Kasumi-1 (cell line): ENCODE measurements around the gene UBE4A.

Experiments
- DNase-seq, 2 experiments: peaks; one replicate each; lab custom pipeline; 2025; lab: John Stamatoyannopoulos, UW

The UBE4A gene

GRCh38 chr11:118341815-118342489, 17.4 kb upstream of the UBE4A start:
- no peak for DNase-seq

DNA sequence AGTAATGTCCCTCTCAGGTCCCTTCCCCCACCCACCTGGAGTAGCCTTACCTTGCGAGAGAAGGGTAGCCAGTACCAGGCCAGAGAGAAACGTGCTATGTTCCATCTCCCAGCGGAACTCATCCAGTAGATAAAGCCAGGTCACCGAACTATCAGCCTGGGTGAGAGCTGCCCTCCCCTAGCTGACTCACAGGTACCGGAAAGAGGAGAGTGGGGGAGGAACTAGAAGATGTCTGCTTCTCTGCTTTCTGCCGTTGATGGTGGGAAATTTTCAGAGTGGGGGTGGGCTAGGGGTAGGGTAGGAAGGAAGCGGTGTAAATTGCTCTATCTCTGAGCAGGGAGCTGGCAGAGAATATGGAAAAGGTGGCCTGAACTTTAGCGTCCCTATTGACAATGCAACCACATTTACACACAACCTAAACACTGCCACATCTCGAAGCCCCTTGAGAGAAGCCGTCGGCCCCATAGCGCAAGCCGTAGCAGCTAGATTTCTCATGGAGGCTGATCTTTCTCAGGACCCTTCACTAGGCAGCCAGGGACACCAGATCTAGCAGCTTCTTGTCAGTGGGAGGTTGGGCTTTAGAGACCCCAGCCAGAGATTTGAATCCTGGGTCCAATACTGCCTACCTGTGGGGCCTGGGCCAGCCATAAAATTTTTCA, 16.8 kb upstream of the UBE4A start, which contains the start of gene CD3D:
TSS of gene CD3D (minus strand) at position 203 of the 659 bp plus-strand sequence. CDS start at position 105, 98 bp downstream.
- DNase-seq, result no peak

DNA sequence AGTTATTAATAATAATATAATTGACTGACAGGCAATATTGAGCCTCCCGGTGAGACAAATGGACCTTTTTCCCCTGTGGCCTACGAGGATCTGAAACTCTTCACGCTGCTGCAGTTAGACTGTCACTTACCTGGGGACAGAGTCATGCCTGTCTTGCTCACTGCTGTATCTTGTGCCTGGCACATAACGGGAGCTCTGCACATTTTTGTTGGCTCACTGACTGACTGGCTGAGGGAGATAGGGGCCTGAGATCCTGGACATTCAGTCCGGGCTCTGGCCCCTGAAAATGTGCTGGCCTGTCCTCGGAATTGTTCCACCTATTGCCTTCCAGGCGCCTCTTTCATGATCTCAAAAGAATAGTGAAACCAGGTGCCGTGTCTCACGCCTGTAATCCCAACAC, 16.2 kb upstream of the UBE4A start:
- DNase-seq, result no peak

- DNase-seq, result no peak
Measured at GRCh38 chr11:118343981-118344515, 15.4 kb upstream of the UBE4A start, which contains the start of gene CD3G. CD3G (plus strand) TSS chr11:118344344; CDS start chr11:118344424, 80 bp downstream.

- DNase-seq, result no peak
Measured at GRCh38 chr11:118349475-118349874, 9.9 kb upstream of the UBE4A start.

- DNase-seq, result peak; percentile 30 to 47
Measured at GRCh38 chr11:118353084-118353710, 6.2 kb upstream of the UBE4A start.

DNA sequence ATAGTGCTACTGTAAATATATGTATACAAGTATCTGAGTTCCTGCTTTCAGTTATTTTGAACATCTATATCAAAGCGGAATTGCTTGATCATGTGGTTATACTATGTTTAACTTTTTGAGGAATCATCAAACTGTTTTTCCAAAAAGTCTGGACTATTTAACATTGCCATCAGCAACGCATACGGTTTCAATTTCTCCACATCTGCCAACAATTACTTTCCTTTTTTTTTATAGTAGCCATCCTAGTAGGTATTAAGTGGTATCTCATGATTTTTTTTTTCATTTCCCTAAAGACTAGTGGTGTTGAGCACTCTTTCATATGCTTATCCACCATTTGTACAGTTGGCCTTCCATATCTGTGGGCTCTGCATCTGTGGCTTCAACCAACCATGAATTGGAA, 1.3 kb upstream of the UBE4A start:
- no peak for DNase-seq

- no peak for DNase-seq
Measured at GRCh38 chr11:118364956-118365615, 5.7 kb downstream of the UBE4A start.

DNA sequence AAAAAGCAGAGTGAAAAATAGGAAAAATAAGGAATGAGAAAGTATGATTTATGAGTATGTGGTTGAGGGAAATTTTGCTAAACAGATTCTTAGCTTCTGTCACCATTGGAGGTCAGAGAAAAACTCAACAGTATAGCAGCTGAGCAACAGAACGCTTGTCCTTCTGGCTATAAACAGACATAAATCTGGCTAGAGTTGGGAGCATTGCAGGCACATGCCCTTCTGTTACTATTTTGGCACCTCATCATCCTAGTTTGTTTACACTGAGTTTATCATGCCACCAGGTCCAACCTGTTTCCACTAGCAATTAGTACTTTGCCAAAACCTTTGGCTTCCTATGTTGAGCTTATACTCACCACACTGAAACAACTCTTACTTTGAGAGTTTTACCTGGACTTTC, 6.9 kb downstream of the UBE4A start:
- no peak for DNase-seq

GRCh38 chr11:118370774-118371173, 11.4 kb downstream of the UBE4A start:
- DNase-seq, result no peak

GRCh38 chr11:118373263-118373662, 13.9 kb downstream of the UBE4A start:
- DNase-seq, result no peak

DNA sequence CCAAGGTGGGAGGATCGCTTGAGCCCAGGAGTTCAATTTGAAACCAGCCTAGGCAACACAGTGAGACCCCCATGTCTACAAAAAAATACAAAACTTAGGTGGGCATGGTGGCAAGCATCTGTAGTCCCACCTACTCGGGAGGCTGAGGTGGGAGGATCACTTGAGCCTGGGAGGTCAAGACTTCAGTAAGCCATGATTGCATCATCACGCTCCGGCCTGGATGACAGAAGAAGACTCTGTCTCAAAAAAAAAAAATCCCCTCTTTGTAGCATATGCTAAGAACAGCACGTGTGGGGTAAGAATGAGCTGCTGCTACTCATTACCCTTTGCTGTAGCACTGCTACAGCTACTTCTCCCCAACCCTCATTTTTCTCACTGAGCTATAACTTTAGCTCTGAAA, 14.5 kb downstream of the UBE4A start:
- DNase-seq, result no peak

- no peak for DNase-seq
Measured at GRCh38 chr11:118374729-118375128, 15.3 kb downstream of the UBE4A start.

GRCh38 chr11:118375978-118376377, 16.6 kb downstream of the UBE4A start:
- no peak for DNase-seq

DNA sequence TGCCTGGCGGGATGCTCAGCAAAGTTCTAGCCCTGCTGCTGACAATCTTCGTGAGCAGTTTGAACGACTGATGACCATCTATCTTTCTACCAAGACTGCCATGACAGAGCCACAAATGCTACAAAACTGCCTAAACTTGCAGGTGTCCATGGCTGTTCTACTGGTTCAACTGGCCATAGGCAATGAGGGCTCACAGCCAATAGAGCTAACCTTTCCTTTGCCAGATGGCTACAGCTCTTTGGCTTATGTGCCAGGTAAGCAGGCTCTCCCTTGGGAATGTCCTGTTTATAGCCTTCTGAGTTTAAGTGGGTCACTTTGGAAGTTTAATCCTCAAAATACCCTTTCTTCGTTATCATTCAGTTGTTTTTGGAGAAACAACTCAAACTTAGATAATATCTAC, 20.1 kb downstream of the UBE4A start:
- no peak for DNase-seq

DNA sequence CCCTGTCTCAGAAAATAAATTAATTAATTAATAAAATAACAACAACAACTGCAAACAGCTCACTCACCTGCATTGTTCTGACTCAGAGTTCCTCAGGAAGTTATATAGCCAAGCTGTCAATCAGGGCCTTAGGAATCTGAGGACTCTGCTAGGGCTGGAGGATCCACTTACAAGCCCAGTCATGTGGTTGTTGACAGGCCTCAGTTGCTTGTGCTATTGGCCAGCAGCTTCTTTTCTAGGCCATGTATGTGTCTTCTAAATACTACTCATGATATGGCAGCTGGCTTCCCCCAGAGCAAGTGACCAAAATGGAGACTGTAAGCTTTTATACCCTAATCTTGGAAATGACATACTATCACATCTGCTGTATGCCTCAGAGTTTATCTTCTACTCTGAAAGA, 21.2 kb downstream of the UBE4A start:
- no peak for DNase-seq

DNA sequence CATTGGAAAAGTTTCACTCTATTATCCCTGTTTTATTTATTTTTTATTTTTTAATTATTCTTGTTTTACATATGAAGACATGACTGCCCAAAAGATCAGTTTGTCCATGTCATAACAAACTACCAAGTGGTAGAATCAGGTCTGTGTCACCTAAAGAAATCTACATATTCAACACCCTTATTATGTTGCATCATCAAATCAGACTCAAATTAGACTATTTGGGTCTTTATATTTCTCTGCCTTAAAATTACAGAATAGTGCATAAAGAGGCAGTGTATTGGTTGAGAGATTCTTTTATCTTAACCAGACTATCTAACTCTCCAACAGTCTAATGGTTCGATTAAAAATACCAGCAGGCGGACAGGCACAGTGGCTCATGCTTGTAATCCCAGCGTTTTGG, 23.6 kb downstream of the UBE4A start:
- DNase-seq, result no peak

DNA sequence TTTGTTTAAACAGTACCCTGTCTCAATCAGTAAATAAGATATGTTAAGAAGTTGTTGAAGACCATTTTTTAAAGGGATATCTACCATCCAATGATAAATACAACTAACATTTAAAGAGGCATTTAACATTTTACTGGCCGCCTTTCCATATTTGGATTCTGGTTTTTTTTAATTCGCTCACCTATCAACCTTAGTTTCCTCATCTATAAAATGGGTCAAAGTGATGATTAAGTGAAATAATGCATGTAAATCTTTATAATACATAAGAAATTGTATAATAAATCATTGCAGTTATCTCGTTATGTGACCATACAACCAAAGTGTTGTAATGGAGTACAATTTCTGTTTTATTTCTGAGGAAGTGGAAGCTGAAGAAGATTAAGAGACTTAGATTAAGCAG, 24.3 kb downstream of the UBE4A start:
- no peak for DNase-seq

- no peak for DNase-seq
Measured at GRCh38 chr11:118396097-118396501, 36.7 kb downstream of the UBE4A start.

DNA sequence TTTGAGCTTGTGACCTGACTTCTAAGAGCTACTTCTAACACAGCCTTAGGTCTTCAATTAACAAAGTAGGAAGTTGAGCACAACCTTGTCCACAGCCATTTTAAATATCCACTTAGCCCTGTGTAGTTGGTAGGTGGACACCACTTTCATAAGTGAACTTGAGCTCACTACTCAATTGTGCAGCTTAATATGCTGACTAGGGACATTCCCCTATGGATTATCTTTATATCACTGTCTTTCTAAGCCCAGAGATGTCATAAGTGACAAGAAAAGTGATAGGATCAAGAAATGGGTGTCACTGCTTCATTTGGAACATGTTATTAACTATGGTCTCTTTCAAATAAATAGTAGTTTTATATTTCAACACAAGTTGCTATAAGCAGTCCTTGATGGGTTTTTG, 38.0 kb downstream of the UBE4A start:
- DNase-seq, result no peak

- DNase-seq, result no peak
Measured at GRCh38 chr11:118398791-118399559, 39.6 kb downstream of the UBE4A start.
